ENCODE results near the gene KLRB1.
A peak's percentile ranks its signal among the peaks of the same experiment; 100 is the strongest.
"Not testable (repeated sequence)": the region's sequence is repeated elsewhere in the genome, so short reads cannot be mapped to it uniquely, and the experiment has no call there.

KLRB1 gene

DNA sequence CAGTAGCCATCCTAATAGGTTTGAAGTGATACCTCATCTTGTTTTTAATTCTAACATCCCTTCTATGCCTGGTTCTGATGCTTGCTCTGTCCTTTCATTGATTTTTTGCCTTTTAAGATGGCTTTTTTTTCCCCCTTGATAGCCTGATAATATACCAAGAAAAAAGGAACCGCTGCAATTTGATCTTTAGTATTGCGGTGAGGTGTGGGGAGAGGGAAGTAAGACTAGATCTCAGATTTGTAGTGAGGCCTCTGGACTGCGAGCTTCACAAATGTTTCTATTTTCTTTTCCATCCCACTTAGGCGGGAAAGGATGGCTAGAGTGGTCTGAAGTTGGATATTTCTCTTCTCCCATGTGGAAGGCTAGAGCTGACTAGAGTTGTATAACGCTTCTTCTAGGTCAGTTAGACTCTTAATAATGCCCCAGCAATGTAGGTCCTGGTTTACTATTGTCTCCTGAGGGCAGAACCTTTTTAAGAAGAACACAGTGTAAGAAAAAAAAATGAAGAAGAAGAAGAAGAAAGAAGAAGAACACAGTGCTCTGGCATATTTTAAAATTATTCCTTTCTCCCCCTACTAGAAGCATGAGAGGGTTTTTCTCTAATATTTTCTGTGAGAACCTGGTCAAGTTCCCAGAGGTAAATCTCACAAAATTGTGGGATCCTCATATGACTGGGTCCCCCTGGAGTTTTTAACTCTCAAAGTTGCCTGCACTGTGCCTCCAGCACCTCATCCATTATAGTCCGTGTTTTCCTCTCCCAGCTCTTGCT lies 11.9 kb upstream of the KLRB1 start:
- DNase-seq, result no peak

GRCh38 chr12:9618906-9619305 lies 11.2 kb upstream of the KLRB1 start:
- not testable (repeated sequence) for DNase-seq

- no peak for DNase-seq
These were observed 9.4 kb upstream of the KLRB1 start for GRCh38 chr12:9617124-9617523.

- peak; percentile 80 for DNase-seq
These were observed 7.9 kb upstream of the KLRB1 start for GRCh38 chr12:9615420-9616136.

DNA sequence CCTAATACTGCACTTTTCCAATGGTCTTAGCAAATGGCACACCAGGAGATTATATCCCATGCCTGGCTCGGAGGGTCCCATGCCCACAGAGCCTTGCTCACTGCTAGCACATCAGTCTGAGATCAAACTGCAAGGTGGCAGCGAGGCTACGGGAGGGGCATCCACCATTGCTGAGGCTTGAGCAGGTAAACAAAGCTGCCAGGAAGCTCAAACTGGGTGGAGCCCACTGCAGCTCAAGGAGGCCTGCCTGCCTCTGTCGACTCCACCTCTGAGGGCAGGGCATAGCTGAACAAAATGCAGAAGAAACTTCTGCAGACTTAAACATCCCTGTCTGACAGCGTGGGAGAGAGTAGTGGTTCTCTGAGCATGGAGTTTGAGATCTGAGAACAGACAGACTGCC lies 2.9 kb upstream of the KLRB1 start:
- not testable (repeated sequence) for DNase-seq

- no peak for DNase-seq
These were observed 862 bp downstream of the KLRB1 start for GRCh38 chr12:9606736-9607372.

DNA sequence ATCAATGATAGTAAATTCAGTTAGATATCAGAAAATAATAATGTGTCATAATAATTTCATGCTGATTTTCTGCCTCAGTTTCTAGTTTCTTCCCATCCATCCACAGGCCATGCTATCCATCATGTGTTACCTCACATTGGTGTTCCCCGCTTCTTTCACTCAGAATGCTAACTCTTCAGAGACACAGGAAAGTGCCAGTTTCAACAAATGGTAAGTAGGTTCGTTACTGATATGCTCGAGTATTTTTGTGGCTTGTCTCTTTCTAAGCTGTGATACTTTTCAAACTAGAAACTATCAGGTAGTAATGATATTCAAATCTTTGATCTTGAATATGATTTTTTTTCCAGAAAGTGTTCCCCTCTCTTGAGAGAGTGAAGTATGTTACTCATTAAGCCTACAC lies 1.5 kb downstream of the KLRB1 start:
- no peak for DNase-seq

- no peak for DNase-seq
These were observed 2.2 kb downstream of the KLRB1 start for GRCh38 chr12:9605483-9605882.

GRCh38 chr12:9604287-9604686 lies 3.4 kb downstream of the KLRB1 start:
- DNase-seq, result no peak

- not testable (repeated sequence) for DNase-seq
These were observed 7.3 kb downstream of the KLRB1 start for GRCh38 chr12:9600426-9600825.

DNA sequence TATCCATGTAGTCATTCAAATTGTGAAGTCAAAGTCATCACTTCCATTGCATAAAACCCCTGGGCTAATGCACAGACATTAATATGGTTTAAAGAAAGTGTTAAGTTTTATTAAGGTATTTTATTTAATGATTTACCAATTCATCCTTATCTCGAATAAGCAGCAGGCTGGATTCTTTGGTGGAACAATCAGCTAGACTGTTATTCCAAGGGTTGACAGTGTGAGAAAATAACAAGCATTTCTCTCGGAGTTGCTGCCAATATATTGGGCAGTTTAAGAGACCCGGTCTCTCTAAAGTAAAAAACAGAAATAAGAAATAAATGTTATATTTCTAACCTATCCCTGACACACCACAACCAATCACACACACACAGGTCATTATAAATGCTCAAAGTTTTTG lies 9.4 kb downstream of the KLRB1 start:
- no peak for DNase-seq

GRCh38 chr12:9597365-9597764 lies 10.4 kb downstream of the KLRB1 start:
- no peak for DNase-seq

- no peak for DNase-seq
These were observed 17.3 kb downstream of the KLRB1 start for GRCh38 chr12:9590441-9590840.

GRCh38 chr12:9588749-9589148 lies 19.0 kb downstream of the KLRB1 start:
- DNase-seq, result no peak

DNA sequence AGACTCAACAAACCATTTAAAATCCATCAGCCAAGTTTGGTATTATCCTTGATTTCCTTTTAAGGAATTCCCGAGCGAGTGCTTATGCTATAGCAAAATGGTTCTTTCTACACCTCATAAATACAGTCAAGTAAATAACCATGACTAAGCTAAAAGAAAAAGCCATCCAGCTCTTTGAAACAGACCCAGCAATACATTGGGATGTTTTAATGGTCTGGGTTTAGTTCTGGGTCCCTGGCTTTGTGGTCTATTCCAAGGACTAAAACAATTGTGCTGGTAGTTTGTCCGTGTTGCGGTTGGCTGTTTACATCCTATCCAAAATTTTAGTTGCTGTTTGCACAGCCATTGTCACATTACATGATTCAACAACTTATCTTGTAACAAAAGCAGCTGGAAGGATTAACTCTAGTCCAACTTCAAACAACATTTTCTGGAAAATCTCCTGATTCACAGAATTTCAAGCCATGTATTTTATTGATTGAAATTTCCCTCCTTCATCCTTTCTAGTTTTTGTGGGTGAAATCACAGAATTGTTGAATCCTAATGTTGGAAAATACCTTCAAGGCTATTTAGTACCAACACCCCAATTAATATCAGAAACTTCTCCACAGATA lies 19.6 kb downstream of the KLRB1 start:
- DNase-seq, result no peak

DNA sequence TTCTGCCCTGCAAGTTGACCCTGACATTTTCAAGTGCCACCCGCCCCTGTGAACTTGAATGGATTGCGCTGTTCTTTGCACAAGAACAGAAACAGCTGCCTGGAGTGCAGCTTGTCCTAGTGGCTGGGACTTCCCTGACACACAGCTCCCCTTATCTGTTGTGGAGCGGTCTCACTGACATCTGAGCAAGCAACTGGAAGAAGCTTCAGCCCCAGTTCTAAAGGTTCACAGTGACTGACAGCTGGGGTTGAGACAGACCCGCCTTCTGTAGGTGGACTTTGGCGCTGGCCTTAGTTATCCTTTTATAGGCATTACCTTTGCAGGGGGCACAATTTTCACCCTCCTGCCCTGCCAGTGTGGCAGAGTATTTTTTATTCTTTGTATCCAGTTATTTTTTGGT lies 30.0 kb downstream of the KLRB1 start:
- not testable (repeated sequence) for DNase-seq

- DNase-seq, result not testable (repeated sequence)
These were observed 40.6 kb downstream of the KLRB1 start for GRCh38 chr12:9567151-9567550.

- not testable (repeated sequence) for DNase-seq
These were observed 41.6 kb downstream of the KLRB1 start for GRCh38 chr12:9566113-9566512.

- DNase-seq, result not testable (repeated sequence)
These were observed 43.3 kb downstream of the KLRB1 start for GRCh38 chr12:9564418-9564817.

GRCh38 chr12:9562841-9563453 lies 44.8 kb downstream of the KLRB1 start:
- not testable (repeated sequence) for DNase-seq

DNA sequence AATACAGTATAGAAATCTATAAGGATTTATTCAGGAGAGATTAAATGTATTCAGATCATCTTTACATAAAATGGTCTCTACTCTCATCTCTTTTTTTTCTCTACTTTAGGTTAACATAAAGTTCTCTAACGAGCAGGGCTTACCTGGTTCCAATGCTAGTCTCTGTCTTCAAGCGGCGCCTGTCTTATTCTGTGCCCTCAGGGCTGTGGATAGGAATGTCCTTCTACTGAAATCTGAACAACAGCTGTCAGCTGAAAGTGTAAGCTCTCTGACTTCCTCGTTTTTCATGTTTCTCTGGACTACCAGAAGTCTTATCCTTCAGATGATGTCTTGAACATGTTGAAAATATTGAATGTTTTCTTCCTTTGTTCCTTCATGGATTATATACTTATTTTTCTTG lies 62.2 kb downstream of the KLRB1 start:
- DNase-seq, result not testable (repeated sequence)

Measured in CD4-positive, alpha-beta T cell treated with Interleukin-4 for 4 hours (primary cell).